ELR (cell line): ENCODE results near the gene PPA1.
"Not testable (repeated sequence)": the region's sequence is repeated elsewhere in the genome, so short reads cannot be mapped to it uniquely, and the experiment has no call there.

ENCODE experiments used
- DNase-seq: peaks from one replicate; pipeline ENCODE4 v3.0.0-alpha.2; 2015; ENCODE audit warnings: low read depth

PPA1 gene

GRCh38 chr10:70212277-70212676 is 21.0 kb downstream of the PPA1 start:
- no peak for DNase-seq

DNA sequence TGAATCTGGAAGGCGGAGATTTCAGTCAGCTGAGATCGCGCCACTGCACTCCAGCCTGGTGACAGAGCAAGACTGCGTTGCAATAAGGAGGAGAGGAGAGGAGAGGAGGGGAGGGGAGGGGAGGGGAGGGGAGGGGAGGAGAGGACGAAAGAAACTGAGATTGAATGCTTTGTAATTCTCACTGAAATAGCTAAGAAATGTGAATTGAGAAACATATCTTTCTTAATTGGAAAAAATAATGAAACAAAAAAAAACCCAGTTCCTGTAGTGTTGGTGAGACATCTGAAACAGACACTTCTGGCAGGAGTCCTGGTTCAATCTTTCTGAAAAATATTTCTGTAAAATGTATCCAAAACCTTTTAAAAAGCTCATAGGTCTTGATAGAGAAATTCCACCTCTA is 26.5 kb downstream of the PPA1 start:
- DNase-seq = no peak

- DNase-seq = no peak
These were observed 32.1 kb downstream of the PPA1 start for GRCh38 chr10:70201105-70201504.

- no peak for DNase-seq
These were observed 34.3 kb downstream of the PPA1 start for GRCh38 chr10:70198696-70199466.

DNA sequence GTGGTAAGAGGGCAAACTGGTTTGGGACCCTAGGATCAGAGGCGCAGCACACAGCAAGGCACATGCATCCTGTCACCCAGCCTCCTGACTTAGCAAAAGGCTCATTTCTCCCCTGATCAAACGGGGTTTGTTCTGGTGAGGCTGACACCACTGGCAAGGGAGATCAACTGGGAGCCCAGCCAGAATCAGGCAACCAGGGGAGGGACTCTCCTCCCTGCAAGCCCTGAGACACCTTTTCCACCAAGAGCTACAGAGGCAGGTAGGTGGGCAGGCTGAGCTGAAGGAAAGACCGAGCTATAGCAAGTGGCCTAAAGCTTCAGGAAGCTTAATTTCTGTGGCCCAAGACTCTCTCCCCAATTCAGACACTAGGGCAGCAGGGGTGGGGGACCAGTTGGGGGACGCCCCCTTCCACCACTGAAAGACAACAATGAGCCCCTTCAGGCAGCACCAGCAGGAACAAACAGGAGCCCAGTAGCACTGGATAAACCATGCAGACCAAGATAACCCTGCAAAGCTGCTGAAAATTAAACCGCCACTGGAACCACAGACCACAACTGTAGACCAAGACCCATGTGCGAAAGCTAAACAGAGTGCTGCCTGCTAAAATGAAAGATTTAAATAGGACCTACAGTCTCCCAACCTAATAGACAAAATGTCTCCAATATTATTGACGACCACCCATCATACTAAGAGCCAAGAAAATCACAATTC is 35.8 kb downstream of the PPA1 start:
- no peak for DNase-seq

GRCh38 chr10:70193391-70193844 is 39.8 kb downstream of the PPA1 start:
- DNase-seq = no peak

DNA sequence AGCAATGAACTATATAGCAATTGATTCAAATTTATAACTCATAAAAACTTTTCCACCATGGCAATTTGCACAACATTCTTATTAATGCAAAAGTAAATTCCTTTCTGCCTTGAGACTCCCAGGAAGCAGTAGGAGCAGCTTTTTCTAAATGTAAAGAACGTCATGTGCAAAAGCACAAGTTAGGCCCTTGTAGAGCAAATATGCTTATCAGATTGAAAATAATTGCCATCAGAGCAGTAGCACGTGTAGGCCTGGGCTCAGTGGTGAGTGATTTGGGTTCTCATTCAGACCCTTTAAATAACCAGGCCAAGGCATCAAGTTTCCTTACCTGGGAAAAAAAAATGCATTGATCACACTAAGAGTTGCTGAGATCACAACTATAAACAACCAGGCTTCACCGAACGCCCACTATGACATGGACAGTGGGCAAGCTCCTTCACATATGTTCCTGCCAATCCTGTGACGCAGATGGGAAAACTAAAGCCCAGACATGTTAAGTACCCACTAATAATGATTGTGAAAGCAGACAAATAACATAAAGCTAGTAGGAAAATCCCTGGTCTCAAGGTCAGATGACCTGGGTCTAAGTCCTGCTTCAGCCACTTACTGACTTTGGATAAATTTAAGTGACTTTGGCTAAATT is 40.8 kb downstream of the PPA1 start:
- no peak for DNase-seq

GRCh38 chr10:70191972-70192305 is 41.3 kb downstream of the PPA1 start:
- peak; percentile 80 for DNase-seq

DNA sequence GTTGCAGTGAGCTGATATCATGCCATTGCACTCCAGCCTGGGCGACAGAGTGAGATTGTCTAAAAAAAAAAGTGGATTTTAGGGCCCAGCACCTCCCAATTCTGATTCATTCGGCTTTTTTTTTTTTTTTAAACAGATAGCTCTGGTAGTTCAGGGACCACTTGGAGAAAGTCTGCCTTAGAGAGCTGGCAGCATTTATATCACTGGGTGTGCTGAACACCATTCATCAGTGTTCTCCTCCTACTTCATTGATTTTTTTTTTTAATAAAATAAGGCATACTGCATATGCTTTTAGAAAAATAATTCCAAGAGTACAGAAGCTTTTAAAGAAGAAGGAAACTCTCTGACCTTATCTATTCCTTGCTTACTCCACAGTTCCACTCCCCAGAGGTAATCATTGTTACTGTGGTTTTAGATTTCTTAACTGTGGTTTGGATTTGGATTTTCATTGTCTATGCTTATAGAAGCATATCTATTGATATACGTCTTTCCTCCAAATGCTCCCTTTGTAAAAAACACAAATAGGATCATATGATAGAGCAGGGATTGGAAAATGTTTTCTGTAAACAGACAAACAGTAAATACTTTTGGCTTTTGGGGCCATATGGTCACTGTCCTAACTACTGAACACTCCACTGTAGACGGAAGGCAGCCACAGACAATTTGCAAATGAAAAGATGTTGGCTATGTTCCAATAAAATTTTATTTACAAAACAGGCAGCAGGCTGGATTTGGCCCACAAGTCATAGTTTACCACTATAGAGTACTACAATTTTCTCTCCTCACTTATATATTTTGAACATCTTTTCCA is 41.9 kb downstream of the PPA1 start:
- DNase-seq = no peak

DNA sequence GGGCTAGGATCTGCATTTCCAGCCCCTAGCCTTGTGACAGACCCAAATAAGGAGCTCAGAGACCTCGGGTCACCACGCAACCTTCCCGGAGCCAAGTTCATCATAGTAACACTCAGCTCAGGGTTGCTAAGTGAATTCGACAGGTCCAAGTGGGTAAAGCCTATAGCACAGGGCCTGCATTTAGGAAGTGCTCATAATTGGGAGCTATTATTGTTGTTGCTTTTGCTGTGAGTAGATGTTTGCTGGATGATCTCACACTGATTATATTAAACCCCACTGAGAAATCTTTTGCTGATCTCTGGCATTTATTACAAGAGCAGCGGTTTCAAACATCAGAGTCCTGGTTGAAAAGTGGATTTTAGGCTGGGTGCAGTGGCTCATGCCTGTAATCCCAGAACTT is 42.6 kb downstream of the PPA1 start:
- no peak for DNase-seq

- DNase-seq = no peak
These were observed 43.1 kb downstream of the PPA1 start for GRCh38 chr10:70190102-70190501.

- no peak for DNase-seq
These were observed 44.5 kb downstream of the PPA1 start for GRCh38 chr10:70188768-70189167.

- DNase-seq = peak; percentile 32
These were observed 46.7 kb downstream of the PPA1 start for GRCh38 chr10:70186571-70186970.

DNA sequence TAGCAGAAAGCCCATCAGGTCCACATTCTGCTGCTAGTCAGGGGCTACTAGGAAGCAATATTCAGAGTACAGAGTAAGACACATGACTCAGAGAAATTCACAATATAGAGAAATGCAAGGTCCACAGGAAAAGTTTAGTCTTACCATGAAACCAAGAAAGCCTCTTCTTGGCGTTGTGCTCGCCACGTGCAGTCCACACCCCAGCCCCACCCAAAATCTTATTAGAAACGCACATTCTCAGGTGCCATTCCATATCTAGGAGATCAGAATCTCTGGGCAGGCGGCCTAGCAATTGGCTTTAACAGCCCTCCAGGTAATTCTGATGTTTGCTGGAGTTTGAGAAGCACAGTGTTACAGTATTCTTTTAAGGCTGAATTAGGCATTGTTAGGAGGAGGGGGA is 47.1 kb downstream of the PPA1 start:
- DNase-seq = no peak

DNA sequence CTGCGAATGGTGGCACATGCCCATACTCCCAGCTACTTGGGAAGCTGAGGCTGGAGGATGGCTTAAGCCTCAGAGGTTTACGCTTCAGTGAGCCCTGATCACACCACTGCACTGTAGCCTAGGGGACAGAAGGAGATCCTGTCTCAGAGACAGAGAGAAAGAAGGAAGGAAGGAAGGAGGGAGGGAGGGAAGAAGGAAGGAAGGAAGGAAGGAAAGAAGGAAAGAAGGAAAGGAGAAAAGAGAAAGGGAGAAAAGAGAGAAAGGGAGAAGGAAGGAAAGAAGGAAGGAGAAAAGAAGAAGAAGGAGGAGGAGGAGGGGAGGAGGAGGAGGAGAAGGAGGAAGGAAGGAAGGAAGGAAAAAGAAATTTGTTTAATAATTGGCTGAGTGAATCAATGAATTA is 49.9 kb downstream of the PPA1 start:
- no peak for DNase-seq

GRCh38 chr10:70179209-70179608 is 54.0 kb downstream of the PPA1 start:
- not testable (repeated sequence) for DNase-seq

GRCh38 chr10:70178139-70178725 is 55.0 kb downstream of the PPA1 start:
- DNase-seq = no peak

DNA sequence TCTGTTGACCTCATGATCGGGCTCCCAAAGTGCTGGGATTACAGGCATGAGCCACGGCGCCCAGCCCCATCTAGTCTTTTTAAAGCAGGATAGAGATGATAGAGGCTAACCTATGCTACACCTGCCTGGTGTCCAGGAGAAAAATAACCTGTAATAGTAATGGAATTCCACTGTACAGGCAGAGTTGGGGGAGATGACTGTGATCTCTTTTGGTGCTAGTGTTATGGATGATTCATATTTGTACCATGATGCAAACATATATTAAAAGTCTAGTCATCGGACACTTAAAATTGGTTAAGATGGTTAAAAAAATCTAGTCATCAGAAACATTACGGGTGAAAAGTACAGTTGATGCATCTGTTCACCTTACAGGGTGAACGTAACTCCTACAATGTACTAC is 56.8 kb downstream of the PPA1 start:
- peak; percentile 54 for DNase-seq

GRCh38 chr10:70175516-70175915 is 57.7 kb downstream of the PPA1 start:
- DNase-seq = no peak

GRCh38 chr10:70174058-70174741 is 59.0 kb downstream of the PPA1 start:
- peak; percentile 27 for DNase-seq

DNA sequence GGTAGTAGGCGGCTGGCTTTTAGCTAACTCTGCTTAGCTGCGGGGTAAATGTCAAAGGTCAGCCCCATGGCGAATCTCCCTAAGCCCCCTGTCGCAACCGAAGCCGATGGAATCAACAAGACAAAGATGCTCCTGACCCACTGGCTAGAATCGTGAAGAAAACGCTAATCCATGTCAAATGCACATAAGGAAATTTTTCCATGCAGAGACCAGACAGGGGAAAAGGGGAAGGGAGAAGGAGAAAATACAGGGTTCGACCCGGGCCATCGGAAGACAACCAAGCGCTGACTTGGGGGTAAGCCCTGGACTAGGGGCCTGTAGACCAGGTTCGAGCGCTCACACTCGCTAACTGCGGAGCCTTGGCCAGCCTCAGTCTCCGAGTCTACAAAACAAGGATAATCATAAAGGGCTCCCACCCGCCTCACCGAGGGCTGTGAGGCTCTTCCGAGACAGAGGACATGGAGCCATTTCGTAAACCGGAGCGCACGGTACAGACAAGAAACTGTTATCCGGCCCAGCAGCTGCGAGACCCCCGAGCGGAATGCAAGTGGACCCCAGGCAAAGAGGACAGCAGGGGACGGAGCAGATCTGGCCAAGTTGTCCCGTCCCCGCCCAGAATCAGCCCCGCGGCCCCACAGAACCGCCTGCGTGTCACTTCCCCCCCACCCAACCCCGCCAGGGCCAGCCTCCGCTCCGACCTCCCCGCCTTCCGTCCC is 63.4 kb downstream of the PPA1 start:
- DNase-seq = no peak
